HG02885 (cell line): ENCODE data around the gene TSPO.
"Not testable (repeated sequence)": the region's sequence is repeated elsewhere in the genome, so short reads cannot be mapped to it uniquely, and the experiment has no call there.

Source experiments
- ATAC-seq: cut with Tn5 transposase; IDR thresholded peaks from one replicate; pipeline ENCODE4 v1.9.1; 2021; ENCODE audit warnings: mild to moderate bottlenecking; ENCODE audit not compliant: unreplicated experiment, poor library complexity

The TSPO gene

DNA sequence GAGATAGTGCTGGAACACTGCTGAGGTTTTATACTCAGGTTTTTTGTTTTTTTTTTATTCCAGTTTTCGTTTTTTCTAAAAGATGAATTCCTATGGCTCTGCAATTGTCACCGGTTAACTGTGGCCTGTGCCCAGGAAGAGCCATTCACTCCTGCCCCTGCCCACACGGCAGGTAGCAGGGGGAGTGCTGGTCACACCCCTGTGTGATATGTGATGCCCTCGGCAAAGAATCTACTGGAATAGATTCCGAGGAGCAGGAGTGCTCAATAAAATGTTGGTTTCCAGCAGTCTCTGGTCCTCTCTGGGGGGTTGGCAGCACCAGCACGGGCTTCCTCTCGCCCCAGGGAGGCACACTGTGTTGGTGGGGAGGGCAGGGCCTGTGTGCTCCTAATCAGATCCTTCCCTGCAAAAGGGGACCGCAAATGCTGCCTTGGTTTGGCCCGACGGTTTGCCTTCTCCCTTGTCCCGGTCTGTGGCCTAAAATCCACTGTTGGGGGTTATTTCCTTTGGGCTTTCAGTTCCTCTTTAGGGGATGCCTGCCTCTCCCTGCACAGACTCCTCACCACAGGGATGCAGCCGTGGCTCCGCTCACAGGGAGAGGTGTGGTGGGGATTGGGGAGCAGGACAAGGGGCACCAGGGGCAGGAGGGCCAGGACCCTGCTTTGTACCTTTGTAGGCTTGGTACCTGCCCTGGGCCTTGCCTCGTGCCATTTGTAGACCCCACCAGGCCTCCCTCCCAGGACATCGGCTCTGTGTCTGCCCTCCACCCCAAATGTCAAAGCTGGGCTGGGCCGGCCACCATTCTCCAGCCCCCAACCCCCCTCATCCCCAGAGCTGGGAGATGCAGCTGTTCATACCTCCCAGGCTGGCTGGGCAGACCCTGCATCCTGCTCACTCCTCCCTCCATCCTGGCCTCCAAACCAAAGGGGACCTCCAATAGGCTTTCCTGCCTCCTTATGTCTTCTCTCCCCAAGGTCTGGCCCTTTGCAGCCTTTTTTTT lies 21.6 kb upstream of the TSPO start:
- ATAC-seq = no peak

GRCh38 chr22:43131773-43132501 lies 19.4 kb upstream of the TSPO start:
- no peak for ATAC-seq

- ATAC-seq = no peak
These were observed 18.0 kb upstream of the TSPO start for GRCh38 chr22:43133401-43133800.

DNA sequence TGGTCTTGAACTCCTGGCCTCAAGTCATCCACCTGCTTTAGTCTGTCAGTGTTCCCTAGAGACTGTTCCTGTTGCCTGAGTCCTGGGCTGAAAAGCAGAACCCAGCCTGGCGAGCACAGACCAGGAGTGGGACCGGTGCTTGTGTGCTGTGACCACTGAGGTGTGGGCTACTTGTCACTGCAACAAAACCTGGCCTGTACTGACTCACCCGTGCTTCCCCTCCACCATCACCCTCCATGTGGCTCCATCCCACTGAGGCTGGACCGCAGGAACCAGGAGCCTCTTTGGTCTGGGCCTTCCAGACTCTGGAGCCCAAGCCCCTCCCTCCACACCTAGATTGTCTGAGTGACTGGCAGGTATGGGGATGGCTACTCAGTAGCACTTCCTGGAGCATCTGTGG lies 16.8 kb upstream of the TSPO start:
- ATAC-seq = no peak

- no peak for ATAC-seq
These were observed 15.8 kb upstream of the TSPO start for GRCh38 chr22:43135565-43135964.

DNA sequence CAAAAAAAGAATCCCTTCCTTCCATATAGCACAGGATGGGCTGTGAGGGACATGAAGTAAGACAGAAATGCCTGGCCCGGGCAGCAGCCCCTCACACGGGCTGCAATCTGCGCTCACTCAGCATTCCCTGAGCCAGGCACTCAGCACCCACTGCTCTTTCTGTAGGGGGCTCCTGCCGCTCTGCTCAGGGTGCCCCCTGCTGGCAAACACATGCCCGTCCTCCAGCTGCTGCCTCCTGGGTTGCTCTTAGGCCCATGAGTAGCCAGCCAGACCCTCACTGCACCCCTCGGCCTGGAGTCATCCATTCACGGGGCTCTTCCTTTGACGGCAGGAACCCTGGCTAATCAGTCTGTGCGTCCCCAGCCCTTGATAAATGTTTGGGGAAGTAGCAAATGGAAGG lies 15.1 kb upstream of the TSPO start:
- ATAC-seq = no peak

DNA sequence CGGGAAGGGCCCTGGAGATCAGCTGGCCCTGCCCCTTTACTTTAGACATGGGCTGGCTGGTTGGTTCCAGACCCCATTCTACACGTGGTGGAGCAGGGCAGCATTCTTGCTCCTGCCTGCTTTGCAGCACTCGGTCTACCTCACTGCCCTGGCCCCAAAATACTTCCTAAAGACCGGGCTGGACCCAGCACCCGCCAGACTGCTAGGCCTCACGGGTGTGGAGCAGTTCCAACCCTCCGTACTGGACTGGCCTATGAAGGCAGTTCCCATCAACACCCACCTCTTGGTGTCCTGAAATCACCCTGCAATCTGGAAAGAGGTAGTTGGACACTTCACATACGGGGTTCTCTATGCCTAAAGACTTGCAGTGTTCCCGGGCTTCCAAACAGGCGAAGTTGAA lies 14.6 kb upstream of the TSPO start:
- ATAC-seq = no peak

DNA sequence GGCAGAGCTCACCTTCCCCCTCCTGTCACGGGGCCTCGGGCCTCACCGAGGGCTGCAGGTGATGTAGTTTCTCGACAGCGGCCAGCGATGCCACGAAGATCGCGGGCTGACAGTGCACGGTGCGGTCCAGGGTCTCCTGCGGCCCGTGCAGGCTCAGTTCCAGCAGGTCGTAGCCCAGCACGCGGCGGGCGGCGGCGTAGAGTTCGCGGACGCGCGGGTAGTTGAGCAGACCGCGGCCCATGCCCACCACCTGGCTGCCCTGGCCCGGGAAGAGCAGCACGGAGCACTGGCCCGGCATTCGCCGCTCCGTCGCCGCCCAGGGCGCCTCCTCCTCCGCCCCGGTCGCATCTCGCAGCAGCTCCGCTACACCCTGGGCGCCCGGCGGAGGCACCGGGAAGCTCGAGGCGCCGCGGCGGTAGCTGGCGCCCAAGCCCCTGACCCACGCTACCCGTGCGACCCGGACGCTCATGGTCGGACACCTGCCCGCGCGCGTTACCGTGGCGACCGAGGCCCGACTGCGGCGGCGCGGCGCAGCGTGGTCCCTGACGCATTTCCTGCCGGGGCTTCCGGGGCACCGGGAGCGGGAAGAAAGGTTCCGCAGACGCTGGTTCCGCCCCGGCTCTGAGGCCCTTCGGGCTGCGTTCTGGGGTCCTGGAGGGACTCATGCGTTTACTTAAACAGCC lies 8.3 kb upstream of the TSPO start, which contains the start of gene MCAT:
TSS of gene MCAT (minus strand) at position 519 of the 683 bp plus-strand sequence. CDS start at position 469, 50 bp downstream.
- peak; percentile 87 for ATAC-seq

DNA sequence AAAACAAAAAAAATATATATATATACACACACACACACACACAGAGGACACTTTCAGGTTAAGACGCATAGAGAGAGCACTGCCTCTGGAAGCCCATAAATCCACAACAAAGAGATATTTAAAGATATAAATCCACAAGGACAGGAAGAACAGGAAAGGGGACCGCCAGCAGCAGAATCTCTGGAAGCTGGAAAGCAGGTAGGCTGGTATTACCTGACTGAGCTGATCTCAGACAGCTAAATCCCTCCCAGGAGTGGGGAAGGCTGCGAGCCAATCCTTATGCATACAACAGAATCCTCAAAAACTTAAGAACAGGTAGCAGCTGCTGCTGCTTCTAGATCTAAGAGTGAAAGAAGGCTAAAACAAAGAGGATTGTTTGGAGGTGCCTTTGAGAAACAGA lies 6.4 kb upstream of the TSPO start:
- ATAC-seq = no peak

- ATAC-seq = not testable (repeated sequence)
These were observed 6.0 kb upstream of the TSPO start for GRCh38 chr22:43145371-43145770.

- ATAC-seq = not testable (repeated sequence)
These were observed 5.0 kb upstream of the TSPO start for GRCh38 chr22:43146332-43146731.

DNA sequence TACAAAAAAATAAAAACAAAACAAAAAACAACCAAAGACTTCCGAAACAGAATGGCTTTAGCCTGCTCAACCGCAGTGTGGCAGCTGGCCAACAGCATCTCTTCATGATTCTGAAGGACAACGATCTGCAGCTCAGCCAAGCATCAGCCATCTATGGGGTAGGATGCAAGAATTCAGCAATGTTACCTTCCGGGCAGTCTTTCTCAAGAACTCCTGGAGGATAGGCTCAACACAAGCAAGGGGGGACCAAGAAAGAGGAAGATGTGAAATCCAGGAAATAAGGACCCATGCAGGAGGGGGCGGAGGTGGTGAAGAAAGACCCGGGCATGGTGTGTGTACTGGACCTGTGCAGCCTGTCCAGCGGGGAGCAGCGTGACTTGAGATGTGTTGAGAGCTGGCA lies 3.5 kb upstream of the TSPO start:
- ATAC-seq = no peak

GRCh38 chr22:43148581-43148980 lies 2.8 kb upstream of the TSPO start:
- no peak for ATAC-seq

DNA sequence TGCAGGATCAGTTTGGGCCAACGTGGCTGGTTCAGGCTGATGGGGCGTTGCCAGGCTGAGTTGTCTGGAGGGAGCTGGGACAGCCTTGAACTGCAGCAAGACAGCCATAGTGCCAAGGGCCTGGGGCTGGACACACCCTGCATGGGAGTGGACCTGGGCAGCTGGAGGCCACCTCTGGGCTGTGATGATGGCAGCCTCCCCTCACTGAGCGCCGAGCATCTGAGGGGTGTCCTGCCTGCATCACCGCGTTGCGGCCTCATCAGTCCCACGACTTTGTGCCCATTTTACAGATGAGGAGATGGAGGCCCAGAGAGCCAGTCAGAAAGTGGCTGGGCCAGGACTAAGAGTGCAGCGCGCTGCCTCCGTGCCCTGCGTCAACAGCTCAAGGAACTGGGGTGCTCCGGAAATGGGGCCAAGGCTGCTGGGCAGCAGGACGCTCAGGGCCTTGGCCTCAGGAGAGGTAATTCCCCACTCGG lies 590 bp upstream of the TSPO start:
- no peak for ATAC-seq

DNA sequence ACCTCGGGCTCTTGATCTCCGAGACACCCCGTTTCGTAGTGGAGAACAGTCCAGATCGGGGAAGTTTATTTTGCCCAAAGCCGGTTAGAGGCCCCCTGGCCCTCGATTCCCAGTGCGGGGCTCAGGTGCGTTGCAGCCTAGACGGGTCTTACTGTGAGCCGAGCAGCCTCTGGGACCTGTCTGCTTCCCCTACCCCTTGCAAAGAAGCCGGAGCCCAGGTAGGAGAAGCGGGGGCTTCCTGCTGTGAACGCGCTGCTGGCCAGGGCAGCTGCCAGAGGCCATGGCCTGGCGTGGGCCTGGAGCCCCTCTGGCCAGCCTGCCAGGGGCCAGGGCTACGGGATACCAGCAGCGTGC lies 621 bp downstream of the TSPO start:
- ATAC-seq = no peak

- ATAC-seq = no peak
These were observed 1.2 kb downstream of the TSPO start for GRCh38 chr22:43152357-43153071.

DNA sequence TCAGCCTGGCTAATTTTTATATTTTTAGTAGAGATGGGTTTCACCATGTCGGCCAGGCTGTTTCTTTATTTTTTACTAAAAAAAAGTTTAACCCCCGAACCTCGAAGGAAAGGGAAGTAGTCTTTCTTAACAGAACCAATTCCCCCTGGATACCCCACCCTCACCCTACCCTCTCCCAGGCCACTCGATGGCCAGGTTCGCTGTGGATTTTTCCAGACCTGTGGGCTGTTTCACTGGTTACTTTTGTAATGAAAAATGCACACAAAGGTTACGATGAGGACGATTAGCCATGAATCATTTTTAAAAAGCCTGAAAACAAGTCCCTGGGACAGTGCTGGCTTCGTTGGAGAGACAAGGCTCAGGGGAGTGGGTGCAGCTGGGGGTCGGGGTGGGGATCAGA lies 2.5 kb downstream of the TSPO start:
- no peak for ATAC-seq

DNA sequence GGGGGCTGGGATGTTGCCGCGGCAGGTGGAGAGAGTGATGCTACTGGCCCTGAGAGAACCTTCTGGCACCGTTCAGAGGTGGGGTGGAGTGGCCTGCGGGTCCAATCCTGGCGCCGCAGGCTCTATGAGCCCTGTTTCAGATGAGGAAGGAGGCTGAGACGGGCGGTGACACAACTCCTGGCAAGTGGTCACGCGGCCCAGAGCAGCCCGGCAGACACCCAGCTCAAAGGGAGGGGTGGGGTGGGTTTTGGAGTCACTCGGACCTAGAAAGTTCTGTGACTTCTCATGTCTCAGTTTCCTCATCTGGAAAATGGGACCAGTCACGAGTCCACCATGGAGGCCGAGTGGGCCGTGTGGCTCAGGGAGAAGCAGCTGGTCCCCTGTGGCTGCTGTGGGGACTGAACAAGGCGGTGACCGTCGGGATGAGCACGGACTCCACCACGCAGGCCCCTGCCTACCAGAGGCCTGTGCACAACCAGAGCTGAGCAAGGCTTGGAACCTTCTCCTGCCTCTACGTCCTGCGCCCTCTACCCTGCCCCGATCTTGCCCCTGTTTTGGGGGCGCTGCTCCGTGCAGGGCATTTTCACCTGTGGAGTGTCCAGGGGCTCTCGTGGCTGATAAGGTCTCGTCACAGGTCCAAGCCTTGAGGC lies 3.7 kb downstream of the TSPO start:
- ATAC-seq = no peak

- ATAC-seq = no peak
These were observed 4.4 kb downstream of the TSPO start for GRCh38 chr22:43155789-43156188.

DNA sequence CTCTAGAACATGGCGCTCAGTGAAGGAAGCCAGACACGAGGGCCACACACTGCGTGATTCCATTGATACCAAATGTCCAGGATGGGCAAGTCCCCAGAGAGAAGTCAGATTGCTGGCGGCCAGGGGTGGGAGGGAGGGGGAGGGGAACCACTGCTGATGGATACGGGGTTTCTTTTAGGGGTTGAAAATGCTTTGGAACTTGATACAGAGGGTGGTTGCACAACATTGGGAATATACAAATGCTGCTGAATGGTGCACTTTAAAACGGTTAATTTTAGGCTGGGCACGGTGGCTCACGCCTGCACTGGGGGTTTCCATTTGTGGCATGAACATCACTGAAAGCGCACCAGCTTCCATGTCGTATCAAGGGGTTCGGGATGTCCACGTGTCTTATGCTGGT lies 5.1 kb downstream of the TSPO start:
- no peak for ATAC-seq
